EH (cell line): Measurements from ENCODE around the gene USP17L19.
A peak's percentile ranks its signal among the peaks of the same experiment; 100 is the strongest.
"Not testable (repeated sequence)": the region's sequence is repeated elsewhere in the genome, so short reads cannot be mapped to it uniquely, and the experiment has no call there.

Source experiments
- DNase-seq: peaks from one replicate; pipeline ENCODE4 v3.0.0-alpha.2; 2015; ENCODE audit warnings: low read depth

USP17L19 gene

GRCh38 chr4:9253078-9253477 lies at the start of gene USP17L19:
TSS of gene USP17L19 (plus strand) at chr4:9253378. CDS start at chr4:9253378, 0 bp downstream.
- not testable (repeated sequence) for DNase-seq

DNA sequence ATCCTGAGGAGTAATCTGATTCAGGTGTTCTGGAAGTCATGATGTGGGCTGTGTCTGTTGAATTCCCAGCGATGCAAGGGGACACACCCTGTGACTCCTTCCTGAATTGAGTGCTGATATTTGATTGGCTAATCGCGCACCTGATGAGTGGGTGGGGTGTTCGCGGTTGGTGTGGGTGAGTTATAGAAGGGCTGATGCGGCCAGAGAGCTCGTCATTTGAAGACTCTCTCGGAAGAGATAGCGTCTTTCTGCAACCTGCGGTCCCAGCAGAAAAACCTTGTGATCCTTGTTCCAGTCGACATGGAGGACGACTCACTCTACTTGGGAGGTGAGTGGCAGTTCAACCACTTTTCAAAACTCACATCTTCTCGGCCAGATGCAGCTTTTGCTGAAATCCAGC lies 42.8 kb upstream of the USP17L19 start, which contains the start of gene USP17L10:
Gene USP17L10 (plus strand): TSS at position 301 of the 400 bp plus-strand sequence. CDS start 0 bp downstream, at position 301.
- DNase-seq, result not testable (repeated sequence)

DNA sequence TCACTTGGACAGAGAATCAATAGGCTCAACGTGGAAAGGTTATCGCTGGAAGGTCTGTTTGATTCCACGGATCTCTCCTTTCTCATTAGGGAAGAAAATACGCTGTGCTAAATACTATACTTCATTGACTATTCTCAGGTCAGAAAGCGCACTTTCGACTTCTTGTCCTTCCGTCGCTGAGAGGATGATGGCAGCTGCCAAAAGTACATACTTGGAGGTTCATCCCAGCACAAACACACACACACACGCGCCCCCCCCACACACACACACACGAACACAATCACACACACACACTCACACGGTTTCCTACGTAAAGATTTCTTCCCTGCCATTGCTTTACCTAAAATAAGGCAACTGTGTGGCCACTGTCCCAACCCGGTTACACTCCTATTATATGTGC lies 38.5 kb upstream of the USP17L19 start:
- DNase-seq, result not testable (repeated sequence)

DNA sequence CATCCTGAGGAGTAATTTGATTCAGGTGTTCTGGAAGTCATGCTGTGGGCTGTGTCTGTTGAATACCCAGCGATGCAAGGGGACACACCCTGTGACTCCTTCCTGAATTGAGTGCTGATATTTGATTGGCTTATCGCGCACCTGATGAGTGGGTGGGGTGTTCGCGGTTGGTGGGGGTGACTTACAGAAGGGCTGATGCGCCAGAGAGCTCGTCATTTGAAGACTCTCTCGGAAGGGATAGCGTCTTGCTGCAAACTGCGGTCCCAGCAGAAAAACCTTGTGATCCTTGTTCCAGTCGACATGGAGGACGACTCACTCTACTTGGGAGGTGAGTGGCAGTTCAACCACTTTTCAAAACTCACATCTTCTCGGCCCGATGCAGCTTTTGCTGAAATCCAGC lies 38.1 kb upstream of the USP17L19 start, which contains the start of gene USP17L11:
Gene USP17L11 (plus strand): TSS at position 301 of the 400 bp plus-strand sequence. CDS start 0 bp downstream, at position 301.
- DNase-seq, result not testable (repeated sequence)

GRCh38 chr4:9219852-9220251 lies 33.3 kb upstream of the USP17L19 start, which contains the start of gene USP17L12:
TSS of gene USP17L12 (plus strand) at chr4:9220152. CDS start at chr4:9220152, 0 bp downstream.
- DNase-seq, result not testable (repeated sequence)

DNA sequence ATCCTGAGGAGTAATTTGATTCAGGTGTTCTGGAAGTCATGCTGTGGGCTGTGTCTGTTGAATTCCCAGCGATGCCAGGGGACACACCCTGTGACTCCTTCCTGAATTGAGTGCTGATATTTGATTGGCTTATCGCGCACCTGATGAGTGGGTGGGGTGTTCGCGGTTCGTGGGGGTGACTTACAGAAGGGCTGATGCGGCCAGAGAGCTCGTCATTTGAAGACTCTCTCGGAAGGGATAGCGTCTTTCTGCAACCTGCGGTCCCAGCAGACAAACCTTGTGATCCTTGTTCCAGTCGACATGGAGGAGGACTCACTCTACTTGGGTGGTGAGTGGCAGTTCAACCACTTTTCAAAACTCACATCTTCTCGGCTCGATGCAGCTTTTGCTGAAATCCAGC lies 28.6 kb upstream of the USP17L19 start, which contains the start of gene USP17L13:
Gene USP17L13 (plus strand): TSS at position 301 of the 400 bp plus-strand sequence. CDS start 0 bp downstream, at position 301.
- not testable (repeated sequence) for DNase-seq

DNA sequence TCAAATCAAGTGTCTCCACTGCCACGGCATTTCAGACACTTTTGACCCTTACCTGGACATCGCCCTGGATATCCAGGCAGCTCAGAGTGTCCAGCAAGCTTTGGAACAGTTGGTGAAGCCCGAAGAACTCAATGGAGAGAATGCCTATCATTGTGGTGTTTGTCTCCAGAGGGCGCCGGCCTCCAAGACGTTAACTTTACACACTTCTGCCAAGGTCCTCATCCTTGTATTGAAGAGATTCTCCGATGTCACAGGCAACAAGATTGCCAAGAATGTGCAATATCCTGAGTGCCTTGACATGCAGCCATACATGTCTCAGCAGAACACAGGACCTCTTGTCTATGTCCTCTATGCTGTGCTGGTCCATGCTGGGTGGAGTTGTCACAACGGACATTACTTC lies 22.9 kb upstream of the USP17L19 start:
- not testable (repeated sequence) for DNase-seq

DNA sequence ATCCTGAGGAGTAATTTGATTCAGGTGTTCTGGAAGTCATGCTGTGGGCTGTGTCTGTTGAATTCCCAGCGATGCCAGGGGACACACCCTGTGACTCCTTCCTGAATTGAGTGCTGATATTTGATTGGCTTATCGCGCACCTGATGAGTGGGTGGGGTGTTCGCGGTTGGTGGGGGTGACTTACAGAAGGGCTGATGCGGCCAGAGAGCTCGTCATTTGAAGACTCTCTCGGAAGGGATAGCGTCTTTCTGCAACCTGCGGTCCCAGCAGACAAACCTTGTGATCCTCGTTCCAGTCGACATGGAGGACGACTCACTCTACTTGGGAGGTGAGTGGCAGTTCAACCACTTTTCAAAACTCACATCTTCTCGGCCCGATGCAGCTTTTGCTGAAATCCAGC lies 19.1 kb upstream of the USP17L19 start, which contains the start of gene USP17L15:
Gene USP17L15 (plus strand): TSS at position 301 of the 400 bp plus-strand sequence. CDS start 0 bp downstream, at position 301.
- not testable (repeated sequence) for DNase-seq

GRCh38 chr4:9238461-9238860 lies 14.7 kb upstream of the USP17L19 start:
- not testable (repeated sequence) for DNase-seq

GRCh38 chr4:9243579-9243978 lies 9.6 kb upstream of the USP17L19 start, which contains the start of gene USP17L17:
TSS of gene USP17L17 (plus strand) at chr4:9243879. CDS start at chr4:9243879, 0 bp downstream.
- DNase-seq, result not testable (repeated sequence)

GRCh38 chr4:9247953-9248680 lies 5.1 kb upstream of the USP17L19 start, which contains the start of gene USP17L18:
TSS of gene USP17L18 (plus strand) at chr4:9248630. CDS start at chr4:9248630, 0 bp downstream.
- DNase-seq, result peak; percentile 0

- not testable (repeated sequence) for DNase-seq
Observed at GRCh38 chr4:9257824-9258223, 4.6 kb downstream of the USP17L19 start, which contains the start of gene USP17L20. TSS of gene USP17L20 (plus strand) at chr4:9258124. CDS start at chr4:9258124, 0 bp downstream.

- DNase-seq, result not testable (repeated sequence)
Observed at GRCh38 chr4:9262572-9262971, 9.4 kb downstream of the USP17L19 start, which contains the start of gene USP17L21. TSS of gene USP17L21 (plus strand) at chr4:9262872. CDS start at chr4:9262872, 0 bp downstream.

GRCh38 chr4:9267319-9267718 lies 14.1 kb downstream of the USP17L19 start, which contains the start of gene USP17L22:
TSS of gene USP17L22 (plus strand) at chr4:9267619. CDS start at chr4:9267619, 0 bp downstream.
- DNase-seq, result not testable (repeated sequence)

DNA sequence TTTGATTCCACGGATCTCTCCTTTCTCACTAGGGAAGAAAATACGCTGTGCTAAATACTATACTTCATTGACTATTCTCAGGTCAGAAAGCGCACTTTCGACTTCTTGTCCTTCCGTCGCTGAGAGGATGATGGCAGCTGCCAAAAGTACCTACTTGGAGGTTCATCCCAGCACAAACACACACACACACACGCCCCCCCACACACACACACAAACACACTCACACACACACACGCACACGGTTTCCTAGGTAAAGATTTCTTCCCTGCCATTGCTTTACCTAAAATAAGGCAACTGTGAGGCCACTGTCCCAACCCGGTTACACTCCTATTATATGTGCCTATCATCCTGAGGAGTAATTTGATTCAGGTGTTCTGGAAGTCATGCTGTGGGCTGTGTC lies 18.5 kb downstream of the USP17L19 start:
- not testable (repeated sequence) for DNase-seq
